Sigmoid colon (tissue), 4 donors: ENCODE data around the gene KCNN1.

ENCODE experiments used
- CTCF ChIP-seq, 4 experiments: fragments of 450-650 bp in 3 of 4; fragments of 200-600 bp in 1 of 4; IDR thresholded peaks; one replicate each; pipeline ENCODE4 v1.5.1; 2016 to 2019; ENCODE audit warnings: antibody characterized with exemption in 4 of 4, mild to moderate bottlenecking in 3 of 4, moderate library complexity in 2 of 4
- EP300 ChIP-seq, 4 donors: sonication (generic); formaldehyde crosslinking; IDR thresholded peaks; one replicate each; pipeline ENCODE4 v1.6.1; 2017; ENCODE audit warnings: antibody characterized with exemption in 4 of 4
- POLR2A ChIP-seq, 2 donors: fragments of 450-650 bp; IDR thresholded peaks; one replicate each; pipeline ENCODE4 v1.6.1; 2016; ENCODE audit warnings: antibody characterized with exemption in 2 of 2, mild to moderate bottlenecking in 2 of 2, moderate library complexity in 2 of 2

DNA sequence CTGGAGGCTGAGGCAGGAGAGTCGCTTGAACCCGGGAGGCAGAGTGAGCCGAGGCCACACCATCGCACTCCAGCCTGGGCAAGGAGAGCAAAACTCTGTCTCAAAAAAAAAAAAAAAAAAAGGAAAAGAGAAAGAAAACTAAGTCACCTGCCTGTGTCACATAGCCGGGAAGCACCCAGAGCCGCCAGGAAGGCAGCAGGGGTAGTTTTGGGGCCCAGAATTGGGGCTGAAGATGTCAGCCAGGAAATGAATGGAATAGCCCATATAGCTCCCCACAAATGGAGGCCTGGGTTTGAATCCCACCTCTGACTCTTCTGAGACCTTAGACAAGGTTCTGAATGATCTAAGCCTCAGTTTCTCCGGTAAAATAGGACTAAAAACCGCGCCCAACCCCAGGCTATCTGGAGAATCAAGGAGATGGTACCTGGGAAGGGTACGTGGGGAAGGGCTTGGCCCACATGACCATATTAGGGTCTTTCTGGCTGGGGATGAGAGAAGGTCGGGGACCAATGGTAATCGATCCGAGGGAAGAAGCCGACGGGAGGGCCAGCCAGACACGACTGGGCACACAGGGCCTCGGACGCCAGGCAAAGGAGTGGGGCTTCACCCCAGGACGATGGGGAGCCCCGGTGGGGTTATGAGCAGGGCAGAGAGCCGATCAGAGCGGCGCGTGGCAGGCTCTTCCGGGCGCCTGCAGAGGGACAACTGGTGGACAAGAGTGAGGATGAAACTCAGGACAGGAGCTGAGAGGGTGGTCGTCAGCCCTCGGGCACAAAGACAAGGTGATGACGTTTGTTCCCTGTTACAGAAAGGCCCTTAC, 19.7 kb upstream of the KCNN1 start:
- TF ChIP-seq CTCF (IDR thresholded peaks at IDR 0.05) (no peak), EP300 (IDR thresholded peaks at IDR 0.05) (no peak), POLR2A (IDR thresholded peaks at IDR 0.05) (no peak)
